ENCODE results near the gene TOM1.

- TF ChIP-seq CTCF (IDR thresholded peaks at IDR 0.05) (no peak), POLR2A (IDR thresholded peaks at IDR 0.05) (no peak)
These were observed 42.1 kb upstream of the TOM1 start, which contains the start of gene HMGXB4 for GRCh38 chr22:35257321-35258190.

All from testis (tissue), 2 donors.